ENCODE data around the gene SNW1.
"Not testable (repeated sequence)": the region's sequence is repeated elsewhere in the genome, so short reads cannot be mapped to it uniquely, and the experiment has no call there.

The SNW1 gene

GRCh38 chr14:77752266-77752665, 8.7 kb downstream of the SNW1 start:
- POLR2A ChIA-PET = no interaction called here
- no peak for TF ChIP-seq CTCF (IDR thresholded peaks at IDR 0.05; ENCODE audit: insufficient read depth, low read length, missing control alignments)
- DNase-seq (ENCODE audit: low read depth, low spot score) = no peak
- CTCF ChIA-PET = interaction anchor here (1.7 kb wide), 1 partner anchor 12 kb away, joined by 4 read pairs; no protein-coding TSS in a partner anchor
- no peak overlapping the region for H3K4me3 ChIP-seq (ENCODE audit: low read depth, low read length)

GRCh38 chr14:77747425-77747824, 13.5 kb downstream of the SNW1 start:
- DNase-seq (ENCODE audit: low read depth, low spot score); H3K4me3 ChIP-seq (ENCODE audit: low read depth, low read length); POLR2A ChIA-PET; CTCF ChIA-PET: not testable (repeated sequence)

GRCh38 chr14:77746064-77746702, 14.8 kb downstream of the SNW1 start:
- CTCF ChIA-PET = no interaction called here
- H3K4me3 ChIP-seq (ENCODE audit: low read depth, low read length) = no peak overlapping the region
- POLR2A ChIA-PET = no interaction called here
- DNase-seq (ENCODE audit: low read depth, low spot score) = no peak
- no peak for TF ChIP-seq CTCF (IDR thresholded peaks at IDR 0.05; ENCODE audit: insufficient read depth, low read length, missing control alignments)

- no peak for DNase-seq (ENCODE audit: low read depth, low spot score)
- POLR2A ChIA-PET = no interaction called here
- CTCF ChIA-PET = interaction anchor here (1.6 kb wide), 1 partner anchor 87 kb away, joined by 4 read pairs; no protein-coding TSS in a partner anchor
- TF ChIP-seq CTCF (IDR thresholded peaks at IDR 0.05; ENCODE audit: insufficient read depth, low read length, missing control alignments) = no peak
- H3K4me3 ChIP-seq (ENCODE audit: low read depth, low read length) = no peak overlapping the region
Observed at GRCh38 chr14:77741438-77741837, 19.5 kb downstream of the SNW1 start.

- ChIA-PET POLR2A (no interaction called here), CTCF (no interaction called here)
- no peak for TF ChIP-seq CTCF (IDR thresholded peaks at IDR 0.05; ENCODE audit: insufficient read depth, low read length, missing control alignments)
- no peak for DNase-seq (ENCODE audit: low read depth, low spot score)
- no peak overlapping the region for H3K4me3 ChIP-seq (ENCODE audit: low read depth, low read length)
Observed at GRCh38 chr14:77738559-77739250, 22.3 kb downstream of the SNW1 start.

GRCh38 chr14:77730976-77731497, 29.9 kb downstream of the SNW1 start:
- ChIA-PET POLR2A (no interaction called here), CTCF (interaction anchor here (1.2 to 2.0 kb wide), 4 partner anchors 12 to 272 kb away, joined by 3 to 4 read pairs (median 4); partner anchors contain the start of genes ALKBH1 and SLIRP)
- no peak overlapping the region for H3K4me3 ChIP-seq (ENCODE audit: low read depth, low read length)
- DNase-seq (ENCODE audit: low read depth, low spot score) = no peak
- TF ChIP-seq CTCF (IDR thresholded peaks at IDR 0.05; ENCODE audit: insufficient read depth, low read length, missing control alignments) = no peak
